ENCODE measurements around the gene EGR1.
A peak's percentile ranks its signal among the peaks of the same experiment; 100 is the strongest.
"Not testable (repeated sequence)": the region's sequence is repeated elsewhere in the genome, so short reads cannot be mapped to it uniquely, and the experiment has no call there.

The EGR1 gene

DNA sequence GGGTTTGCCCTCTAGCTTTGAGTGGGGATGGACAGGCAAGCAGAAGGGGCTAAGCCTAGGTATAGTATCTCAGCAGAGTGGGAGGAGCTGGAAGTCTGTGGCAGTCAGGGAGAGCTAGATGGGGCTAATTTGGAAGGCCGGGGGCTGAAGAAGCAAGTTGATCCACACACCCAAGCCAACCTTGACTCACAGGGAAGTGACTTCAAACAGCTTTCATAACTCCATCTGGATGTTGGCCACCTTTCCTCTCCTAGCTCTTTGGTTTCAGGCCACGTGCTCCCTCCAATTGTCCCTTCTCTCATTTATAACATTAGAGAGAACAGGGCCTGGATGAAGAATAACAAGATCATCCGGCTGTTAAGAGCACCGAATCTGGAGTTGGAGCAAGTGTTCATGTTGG lies 36.8 kb downstream of the EGR1 start:
- DNase-seq (ENCODE audit: low read depth): no peak
- no peak for TF ChIP-seq CTCF (conservative IDR thresholded peaks at IDR 0.05; ENCODE audit: low read depth, low read length)

GRCh38 chr5:138502521-138502920 lies 37.2 kb downstream of the EGR1 start:
- H3K4me3 ChIP-seq (ENCODE audit: low read depth, low read length): no peak overlapping the region
- DNase-seq (ENCODE audit: low read depth): no peak
- TF ChIP-seq CTCF (conservative IDR thresholded peaks at IDR 0.05; ENCODE audit: low read depth, low read length): no peak

More for the DNA sequence above, 36.8 kb downstream of the EGR1 start:
- no peak overlapping the region for H3K4me3 ChIP-seq (ENCODE audit: low read depth, low read length)

- DNase-seq (ENCODE audit: low read depth): peak; percentile 82
- no peak overlapping the region for H3K4me3 ChIP-seq (ENCODE audit: low read depth, low read length)
- peak; percentile 85 for TF ChIP-seq CTCF (conservative IDR thresholded peaks at IDR 0.05; ENCODE audit: low read depth, low read length)
Observed at GRCh38 chr5:138503487-138504270, 38.4 kb downstream of the EGR1 start.

DNA sequence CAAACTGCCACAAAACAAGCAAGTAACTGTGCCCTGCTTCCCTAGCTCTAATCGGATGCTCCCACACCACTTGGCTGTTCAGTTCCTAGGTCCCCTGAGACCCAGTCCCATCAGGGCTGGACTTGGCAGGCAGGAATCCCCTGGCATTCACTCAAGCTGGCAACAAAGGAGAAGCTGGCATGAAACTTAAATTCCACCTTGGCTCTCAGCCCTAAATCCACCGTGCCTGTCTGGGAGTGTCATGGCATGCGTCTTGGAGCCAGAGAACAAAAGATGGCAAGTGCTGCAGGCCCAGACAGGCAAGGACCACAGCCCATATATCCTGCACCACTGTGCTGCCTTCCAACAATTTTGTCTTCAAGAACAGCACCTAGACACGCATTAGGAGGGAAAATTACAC lies 39.5 kb downstream of the EGR1 start:
- DNase-seq (ENCODE audit: low read depth): no peak
- TF ChIP-seq CTCF (conservative IDR thresholded peaks at IDR 0.05; ENCODE audit: low read depth, low read length): no peak
- H3K4me3 ChIP-seq (ENCODE audit: low read depth, low read length): no peak overlapping the region

GRCh38 chr5:138506370-138507306 lies 41.4 kb downstream of the EGR1 start:
- DNase-seq (ENCODE audit: low read depth): no peak

GRCh38 chr5:138507485-138507884 lies 42.2 kb downstream of the EGR1 start:
- peak; percentile 53 for DNase-seq (ENCODE audit: low read depth)
- not testable (repeated sequence) for H3K4me3 ChIP-seq (ENCODE audit: low read depth, low read length)

More at GRCh38 chr5:138506370-138507306, 41.4 kb downstream of the EGR1 start:
- no peak for TF ChIP-seq CTCF (conservative IDR thresholded peaks at IDR 0.05; ENCODE audit: low read depth, low read length)
- H3K4me3 ChIP-seq (ENCODE audit: low read depth, low read length): no peak overlapping the region

- no peak for TF ChIP-seq CTCF (conservative IDR thresholded peaks at IDR 0.05; ENCODE audit: low read depth, low read length)
- no peak overlapping the region for H3K4me3 ChIP-seq (ENCODE audit: low read depth, low read length)
- DNase-seq (ENCODE audit: low read depth): no peak
Observed at GRCh38 chr5:138508958-138509357, 43.7 kb downstream of the EGR1 start.

Data from choroid plexus epithelial cell (primary cell).